GM08714 (cell line): ENCODE measurements around the gene CTSH.

ENCODE experiments used
- H3K4me3 ChIP-seq: fragments of 200-500 bp; sonication (Bioruptor generic); 2 replicates; pipeline ENCODE4 v1.5.1; 2014; ENCODE audit warnings: mild to moderate bottlenecking, low read length, inconsistent platforms
- ZNF274 ChIP-seq: IDR thresholded peaks from 2 replicates; pipeline ENCODE4 v1.6.1; 2012; ENCODE audit warnings: mild to moderate bottlenecking, low read depth, low read length

The CTSH gene

GRCh38 chr15:78944669-78945407 lies at the start of gene CTSH:
Gene CTSH (minus strand): TSS chr15:78945046. CDS start chr15:78944981, 65 bp downstream.
- TF ChIP-seq ZNF274, result no peak
- H3K4me3 ChIP-seq, result peak within 1 kb of the TSS; percentile 71

GRCh38 chr15:78993931-78994530 lies 49.2 kb upstream of the CTSH start:
- no peak overlapping the region for H3K4me3 ChIP-seq
- TF ChIP-seq ZNF274, result no peak

GRCh38 chr15:78993257-78993930 lies 48.5 kb upstream of the CTSH start:
- no peak overlapping the region for H3K4me3 ChIP-seq
- TF ChIP-seq ZNF274, result no peak

GRCh38 chr15:78992416-78993256 lies 47.8 kb upstream of the CTSH start:
- no peak for TF ChIP-seq ZNF274
- no peak overlapping the region for H3K4me3 ChIP-seq

GRCh38 chr15:78991879-78992278 lies 47.0 kb upstream of the CTSH start:
- no peak overlapping the region for H3K4me3 ChIP-seq
- TF ChIP-seq ZNF274, result no peak

GRCh38 chr15:78991476-78991875 lies 46.6 kb upstream of the CTSH start:
- TF ChIP-seq ZNF274, result no peak
- no peak overlapping the region for H3K4me3 ChIP-seq

- no peak for TF ChIP-seq ZNF274
These were observed 45.4 kb upstream of the CTSH start for GRCh38 chr15:78990278-78990677.

GRCh38 chr15:78989701-78990240 lies 44.9 kb upstream of the CTSH start:
- no peak overlapping the region for H3K4me3 ChIP-seq
- no peak for TF ChIP-seq ZNF274

More at GRCh38 chr15:78990278-78990677, 45.4 kb upstream of the CTSH start:
- no peak overlapping the region for H3K4me3 ChIP-seq

GRCh38 chr15:78988361-78988911 lies 43.6 kb upstream of the CTSH start:
- no peak for TF ChIP-seq ZNF274
- H3K4me3 ChIP-seq, result no peak overlapping the region

- TF ChIP-seq ZNF274, result no peak
- H3K4me3 ChIP-seq, result no peak overlapping the region
These were observed 42.9 kb upstream of the CTSH start for GRCh38 chr15:78987556-78988360.

GRCh38 chr15:78985859-78986475 lies 41.1 kb upstream of the CTSH start:
- no peak for TF ChIP-seq ZNF274
- H3K4me3 ChIP-seq, result no peak overlapping the region

- no peak for TF ChIP-seq ZNF274
- H3K4me3 ChIP-seq, result no peak overlapping the region
These were observed 39.2 kb upstream of the CTSH start for GRCh38 chr15:78984041-78984440.
